Measurements from ENCODE around the gene NINJ1. TPM values are rescaled to one million over a fixed set of nuclear protein-coding genes. Genes with fewer than 3 reads are reported as not detected.
"Not testable (repeated sequence)": the region's sequence is repeated elsewhere in the genome, so short reads cannot be mapped to it uniquely, and the experiment has no call there.

Gene NINJ1
- total RNA-seq, 2 experiments from 2014 or later: 29.5 to 29.9 TPM

- Mint-ChIP-seq H3K36me3 (ENCODE audit: low read depth) (no peaks in the 10 kb centered on the region), H3K9me3 (peaks cover 6% of the 10 kb centered on the region), H3K27me3 (no peaks in the 10 kb centered on the region), H3K4me3 (no peak overlapping the region), H3K4me1 (peaks cover 29% of the 10 kb centered on the region), H3K27ac (no peak overlapping the region)
- DNase-seq: peak; percentile 50
- CTCF ChIA-PET: interaction anchor here (0.8 to 2.4 kb wide), 5 partner anchors 10 to 140 kb away, joined by 3 to 10 read pairs (median 7); no protein-coding TSS in a partner anchor
- POLR2A ChIA-PET: no interaction called here
Measured at GRCh38 chr9:93154293-93154903, 20.3 kb upstream of the NINJ1 start.

GRCh38 chr9:93151097-93151784, 17.2 kb upstream of the NINJ1 start:
- no peaks in the 10 kb centered on the region for H3K27me3 Mint-ChIP-seq
- no peak for DNase-seq
- no peak overlapping the region for H3K27ac Mint-ChIP-seq
- CTCF ChIA-PET: interaction anchor here (0.5 to 2.7 kb wide), 4 partner anchors 10 to 1037 kb away, joined by 3 to 10 read pairs (median 4); no protein-coding TSS in a partner anchor
- H3K9me3 Mint-ChIP-seq: peaks cover 17% of the 10 kb centered on the region
- peaks cover 16% of the 10 kb centered on the region for H3K36me3 Mint-ChIP-seq (ENCODE audit: low read depth)
- peaks cover 44% of the 10 kb centered on the region for H3K4me1 Mint-ChIP-seq
- no peak overlapping the region for H3K4me3 Mint-ChIP-seq
- POLR2A ChIA-PET: no interaction called here

- Mint-ChIP-seq H3K4me1 (peaks cover 46% of the 10 kb centered on the region), H3K27me3 (no peaks in the 10 kb centered on the region), H3K4me3 (no peak overlapping the region), H3K36me3 (ENCODE audit: low read depth) (peaks cover 21% of the 10 kb centered on the region), H3K9me3 (peaks cover 21% of the 10 kb centered on the region), H3K27ac (peak overlapping the region; percentile 11)
- ChIA-PET POLR2A (no interaction called here), CTCF (interaction anchor here (2.7 kb wide), 1 partner anchor 8 kb away, joined by 10 read pairs; no protein-coding TSS in a partner anchor)
- no peak for DNase-seq
Measured at GRCh38 chr9:93149361-93149760, 15.3 kb upstream of the NINJ1 start.

GRCh38 chr9:93148721-93149120, 14.7 kb upstream of the NINJ1 start:
- CTCF ChIA-PET: no interaction called here
- Mint-ChIP-seq H3K4me3 (no peak overlapping the region), H3K4me1 (peaks cover 49% of the 10 kb centered on the region), H3K9me3 (peaks cover 21% of the 10 kb centered on the region), H3K27ac (no peak overlapping the region), H3K36me3 (ENCODE audit: low read depth) (peaks cover 21% of the 10 kb centered on the region), H3K27me3 (no peaks in the 10 kb centered on the region)
- POLR2A ChIA-PET: no interaction called here
- DNase-seq: no peak

GRCh38 chr9:93147632-93148031, 13.6 kb upstream of the NINJ1 start:
- CTCF ChIA-PET: interaction anchor here (0.9 kb wide), 1 partner anchor 13 kb away, joined by 3 read pairs; no protein-coding TSS in a partner anchor
- POLR2A ChIA-PET: no interaction called here
- Mint-ChIP-seq H3K9me3 (peaks cover 21% of the 10 kb centered on the region), H3K27ac (no peak overlapping the region), H3K4me1 (peaks cover 57% of the 10 kb centered on the region), H3K4me3 (no peak overlapping the region), H3K27me3 (no peaks in the 10 kb centered on the region), H3K36me3 (ENCODE audit: low read depth) (peaks cover 21% of the 10 kb centered on the region)
- no peak for DNase-seq

- H3K4me3 Mint-ChIP-seq, POLR2A ChIA-PET, DNase-seq, H3K27me3 Mint-ChIP-seq: not testable (repeated sequence)
- Mint-ChIP-seq H3K4me1 (peaks cover 65% of the 10 kb centered on the region), H3K9me3 (peaks cover 21% of the 10 kb centered on the region), H3K36me3 (ENCODE audit: low read depth) (peaks cover 21% of the 10 kb centered on the region), H3K27ac (peak overlapping the region; percentile 44)
- CTCF ChIA-PET: interaction anchor here (0.9 kb wide), 1 partner anchor 12 kb away, joined by 3 read pairs; no protein-coding TSS in a partner anchor
Measured at GRCh38 chr9:93146696-93147095, 12.6 kb upstream of the NINJ1 start.

- Mint-ChIP-seq H3K4me3 (peak overlapping the region; percentile 39), H3K27ac (peak overlapping the region; percentile 97), H3K27me3 (no peaks in the 10 kb centered on the region), H3K9me3 (peaks cover 19% of the 10 kb centered on the region), H3K4me1 (peaks cover 61% of the 10 kb centered on the region), H3K36me3 (ENCODE audit: low read depth) (peaks cover 21% of the 10 kb centered on the region)
- DNase-seq: peak; percentile 76
- ChIA-PET CTCF (interaction anchor here (1.2 to 1.9 kb wide), 3 partner anchors 10 to 35 kb away, joined by 4 to 10 read pairs (median 7); no protein-coding TSS in a partner anchor), POLR2A (no interaction called here)
Measured at GRCh38 chr9:93143830-93144530, 9.9 kb upstream of the NINJ1 start.

GRCh38 chr9:93141771-93142483, 7.9 kb upstream of the NINJ1 start:
- H3K27me3 Mint-ChIP-seq: no peaks in the 10 kb centered on the region
- H3K4me3 Mint-ChIP-seq: no peak overlapping the region
- POLR2A ChIA-PET: no interaction called here
- H3K9me3 Mint-ChIP-seq: peaks cover 15% of the 10 kb centered on the region
- H3K27ac Mint-ChIP-seq: peak overlapping the region; percentile 36
- peaks cover 62% of the 10 kb centered on the region for H3K4me1 Mint-ChIP-seq
- no peak for DNase-seq
- peaks cover 13% of the 10 kb centered on the region for H3K36me3 Mint-ChIP-seq (ENCODE audit: low read depth)
- CTCF ChIA-PET: interaction anchor here (0.6 to 2.1 kb wide), 5 partner anchors 8 to 34 kb away, joined by 4 to 10 read pairs (median 4); partner anchors contain the start of gene NINJ1

GRCh38 chr9:93139365-93140182, 5.5 kb upstream of the NINJ1 start:
- POLR2A ChIA-PET: no interaction called here
- Mint-ChIP-seq H3K9me3 (peaks cover 4% of the 10 kb centered on the region), H3K4me3 (no peak overlapping the region), H3K27me3 (no peaks in the 10 kb centered on the region), H3K36me3 (ENCODE audit: low read depth) (peaks cover 2% of the 10 kb centered on the region), H3K4me1 (peaks cover 54% of the 10 kb centered on the region), H3K27ac (peak overlapping the region; percentile 13)
- no peak for DNase-seq
- CTCF ChIA-PET: interaction anchor here (0.7 to 2.1 kb wide), 7 partner anchors 10 to 34 kb away, joined by 3 to 10 read pairs (median 4); no protein-coding TSS in a partner anchor

GRCh38 chr9:93138171-93138764, 4.2 kb upstream of the NINJ1 start:
- Mint-ChIP-seq H3K9me3 (peaks cover 4% of the 10 kb centered on the region), H3K27ac (no peak overlapping the region), H3K4me3 (no peak overlapping the region), H3K4me1 (peaks cover 43% of the 10 kb centered on the region), H3K36me3 (ENCODE audit: low read depth) (peaks cover 2% of the 10 kb centered on the region), H3K27me3 (no peaks in the 10 kb centered on the region)
- no peak for DNase-seq
- POLR2A ChIA-PET: no interaction called here
- CTCF ChIA-PET: interaction anchor here (1.0 to 1.6 kb wide), 5 partner anchors 15 to 33 kb away, joined by 3 to 7 read pairs (median 4); no protein-coding TSS in a partner anchor

GRCh38 chr9:93137362-93137761, 3.3 kb upstream of the NINJ1 start:
- H3K27ac Mint-ChIP-seq: no peak overlapping the region
- peaks cover 2% of the 10 kb centered on the region for H3K36me3 Mint-ChIP-seq (ENCODE audit: low read depth)
- DNase-seq: no peak
- peaks cover 4% of the 10 kb centered on the region for H3K9me3 Mint-ChIP-seq
- peaks cover 46% of the 10 kb centered on the region for H3K4me1 Mint-ChIP-seq
- no peaks in the 10 kb centered on the region for H3K27me3 Mint-ChIP-seq
- ChIA-PET POLR2A (no interaction called here), CTCF (interaction anchor here (0.7 to 1.6 kb wide), 4 partner anchors 16 to 31 kb away, joined by 3 to 7 read pairs (median 3); no protein-coding TSS in a partner anchor)
- no peak overlapping the region for H3K4me3 Mint-ChIP-seq

Measured in activated CD4-positive, alpha-beta T cell treated with anti-CD3 and anti-CD28 coated beads, Interleukin-2, amount 10 ng/mL, durations not matched to agents 7 days and 5 days (primary cell).